GM23338 (cell line): ENCODE data around the gene FAM222A. TPM values are rescaled to one million over a fixed set of nuclear protein-coding genes. Genes with fewer than 3 reads are reported as not detected.
A peak's percentile ranks its signal among the peaks of the same experiment; 100 is the strongest.

Source experiments
- ATAC-seq: fragments of 200-7000 bp; cut with Tn5 transposase; 3 replicates; pipeline ENCODE4 v1.9.1; 2020
- DNase-seq: peaks from one replicate; pipeline ENCODE4 v3.0.0-alpha.2; 2015; ENCODE audit warnings: low spot score
- H2AFZ ChIP-seq: fragments of 200-600 bp; sonication (generic); 2 replicates; pipeline ENCODE4 v1.8.0; 2016; ENCODE audit warnings: antibody characterized with exemption, mild to moderate bottlenecking, moderate library complexity
- H3F3A ChIP-seq: fragments of 200-600 bp; sonication (generic); replicated peaks from 2 replicates; pipeline ENCODE4 v1.8.0; 2017; ENCODE audit warnings: antibody characterized with exemption, mixed run types, low read depth
- H3K27ac ChIP-seq: fragments of 200-600 bp; sonication (generic); 2 replicates; pipeline ENCODE4 v1.6.1; 2016; ENCODE audit warnings: low read depth
- H3K27me3 ChIP-seq: fragments of 200-600 bp; sonication (generic); 2 replicates; pipeline ENCODE4 v1.8.0; 2016; ENCODE audit warnings: mild to moderate bottlenecking, mixed run types, moderate library complexity; ENCODE audit not compliant: insufficient read depth
- H3K36me3 ChIP-seq: fragments of 200-600 bp; sonication (generic); 2 replicates; pipeline ENCODE4 v1.8.0; 2016; ENCODE audit warnings: mild to moderate bottlenecking; ENCODE audit not compliant: insufficient read depth
- H3K4me1 ChIP-seq: fragments of 200-600 bp; sonication (generic); 2 replicates; pipeline ENCODE4 v1.8.0; 2016; ENCODE audit warnings: mild to moderate bottlenecking, moderate library complexity; ENCODE audit not compliant: insufficient read depth
- H3K4me2 ChIP-seq: fragments of 200-600 bp; sonication (generic); 2 replicates; pipeline ENCODE4 v1.7.1; 2017; ENCODE audit warnings: mixed run types
- H3K4me3 ChIP-seq: fragments of 200-600 bp; sonication (generic); 2 replicates; pipeline ENCODE4 v1.6.1; 2016; ENCODE audit warnings: mixed run types
- H3K79me2 ChIP-seq: fragments of 200-600 bp; sonication (generic); replicated peaks from 2 replicates; pipeline ENCODE4 v1.8.0; 2017; ENCODE audit warnings: mild to moderate bottlenecking; ENCODE audit not compliant: insufficient read depth
- H3K9me2 ChIP-seq: fragments of 200-600 bp; sonication (generic); 2 replicates; pipeline ENCODE4 v1.8.0; 2017; ENCODE audit not compliant: insufficient read depth
- H4K20me1 ChIP-seq: fragments of 200-600 bp; sonication (generic); replicated peaks from 2 replicates; pipeline ENCODE4 v1.8.0; 2017; ENCODE audit warnings: mild to moderate bottlenecking; ENCODE audit not compliant: insufficient read depth
- H3K27ac Mint-ChIP-seq: 2 replicates; pipeline ENCODE4 v1.8.0; 2020; ENCODE audit warnings: inconsistent platforms, mild to moderate bottlenecking, moderate library complexity, mixed read lengths
- H3K27me3 Mint-ChIP-seq: 3 replicates; pipeline ENCODE4 v1.8.0; 2022; ENCODE audit warnings: low read depth, mild to moderate bottlenecking, moderate library complexity, mixed read lengths, inconsistent platforms; ENCODE audit not compliant: insufficient read depth, poor library complexity
- H3K36me3 Mint-ChIP-seq: 3 replicates; pipeline ENCODE4 v1.8.0; 2021; ENCODE audit warnings: low read depth, mild to moderate bottlenecking, inconsistent platforms, moderate library complexity, mixed read lengths
- H3K4me1 Mint-ChIP-seq: 3 replicates; pipeline ENCODE4 v1.8.0; 2020; ENCODE audit warnings: mild to moderate bottlenecking, inconsistent platforms, mixed read lengths
- H3K4me3 Mint-ChIP-seq: 3 replicates; pipeline ENCODE4 v1.8.0; 2021; ENCODE audit warnings: moderate library complexity, mild to moderate bottlenecking, inconsistent platforms, mixed read lengths
- H3K9me3 Mint-ChIP-seq: 3 replicates; pipeline ENCODE4 v1.8.0; 2020; ENCODE audit warnings: moderate library complexity, mild to moderate bottlenecking, inconsistent platforms, mixed read lengths
- CREB1 ChIP-seq: fragments of 250-450 bp; sonication (Bioruptor Pico); IDR thresholded peaks from 2 replicates; pipeline ENCODE4 v1.5.0; 2020; ENCODE audit warnings: low read depth, mild to moderate bottlenecking, moderate library complexity
- EZH2phosphoT487 ChIP-seq: fragments of 200-600 bp; sonication (generic); IDR thresholded peaks from one replicate; pipeline ENCODE4 v1.8.1; 2018; ENCODE audit warnings: antibody characterized with exemption; ENCODE audit not compliant: unreplicated experiment
- JUNB ChIP-seq: IDR thresholded peaks from one replicate; pipeline ENCODE4 v1.6.1; 2016; ENCODE audit warnings: antibody characterized with exemption; ENCODE audit not compliant: unreplicated experiment
- NANOG ChIP-seq: IDR thresholded peaks from 2 replicates; pipeline ENCODE4 v1.6.1; 2016; ENCODE audit warnings: antibody characterized with exemption, borderline replicate concordance
- POLR2AphosphoS5 ChIP-seq: IDR thresholded peaks from 2 replicates; pipeline ENCODE4 v1.6.1; 2016; ENCODE audit warnings: antibody characterized with exemption, low read depth
- REST ChIP-seq: IDR thresholded peaks from one replicate; pipeline ENCODE4 v1.6.1; 2018; ENCODE audit warnings: antibody characterized with exemption; ENCODE audit not compliant: unreplicated experiment
- STAT1 ChIP-seq: IDR thresholded peaks from one replicate; pipeline ENCODE4 v1.6.1; 2016; ENCODE audit warnings: antibody characterized with exemption; ENCODE audit not compliant: unreplicated experiment
- ZNF114 ChIP-seq: fragments of 250-450 bp; sonication (Bioruptor Pico); IDR thresholded peaks from 2 replicates; pipeline ENCODE4 v1.5.0; 2020; ENCODE audit warnings: mild to moderate bottlenecking, moderate library complexity
- ZNF331 ChIP-seq: fragments of 250-450 bp; sonication (Bioruptor Pico); IDR thresholded peaks from 2 replicates; pipeline ENCODE4 v1.5.0; 2020; ENCODE audit warnings: low read depth, mild to moderate bottlenecking, moderate library complexity
- polyA plus RNA-seq: library from polyadenylated mRNA; unstranded; fragments of >200 nt; fragmentation: Nextera tagmentation; extraction: Ambion mirVana; gene quantifications from 2 replicates; pipeline ENCODE4 v1.2.1, GENCODE V29; 2016
- total RNA-seq: library from RNA; depleted of rRNA; stranded (reverse); fragments of >200 nt; shearing (Covaris generic); gene quantifications from 2 replicates; pipeline ENCODE4 v1.2.3, GENCODE V29; 2014
- TF ChIP-seq, protein P1 (sequence below), 2 experiments: fragments of 200-600 bp in 1 of 2; sonication (generic) in 1 of 2; conservative IDR thresholded peaks; 2 replicates each; pipeline versions ENCODE4 v1.5.1 to v1.6.1; 2016 to 2017; ENCODE audit warnings: antibody characterized with exemption in 2 of 2, low read depth in 2 of 2, mild to moderate bottlenecking in 2 of 2, moderate library complexity in 1 of 2
- TF ChIP-seq, protein P2 (sequence below): fragments of 250-450 bp; sonication (Bioruptor Pico); IDR thresholded peaks from 2 replicates; pipeline ENCODE4 v1.5.0; 2020; ENCODE audit warnings: mild to moderate bottlenecking, moderate library complexity

FAM222A gene
- total and polyA plus RNA-seq, 2 experiments from 2014 or later, result 0.78 to 2.1 TPM

- H3K9me2 ChIP-seq, result no peaks in the 10 kb centered on the region
- H3K27ac ChIP-seq, result no peak overlapping the region
- H3K9me3 Mint-ChIP-seq, result no peaks in the 10 kb centered on the region
- H3K27me3 Mint-ChIP-seq, result peaks cover 32% of the 10 kb centered on the region
- H3K36me3 Mint-ChIP-seq, result no peaks in the 10 kb centered on the region
- H3K79me2 ChIP-seq, result no peaks in the 10 kb centered on the region
- no peak overlapping the region for H3K27ac Mint-ChIP-seq
- no peak for DNase-seq
- peaks cover 6% of the 10 kb centered on the region; the same call in 1 of the 2 replicates for H3F3A ChIP-seq
- TF ChIP-seq, protein P1, sequence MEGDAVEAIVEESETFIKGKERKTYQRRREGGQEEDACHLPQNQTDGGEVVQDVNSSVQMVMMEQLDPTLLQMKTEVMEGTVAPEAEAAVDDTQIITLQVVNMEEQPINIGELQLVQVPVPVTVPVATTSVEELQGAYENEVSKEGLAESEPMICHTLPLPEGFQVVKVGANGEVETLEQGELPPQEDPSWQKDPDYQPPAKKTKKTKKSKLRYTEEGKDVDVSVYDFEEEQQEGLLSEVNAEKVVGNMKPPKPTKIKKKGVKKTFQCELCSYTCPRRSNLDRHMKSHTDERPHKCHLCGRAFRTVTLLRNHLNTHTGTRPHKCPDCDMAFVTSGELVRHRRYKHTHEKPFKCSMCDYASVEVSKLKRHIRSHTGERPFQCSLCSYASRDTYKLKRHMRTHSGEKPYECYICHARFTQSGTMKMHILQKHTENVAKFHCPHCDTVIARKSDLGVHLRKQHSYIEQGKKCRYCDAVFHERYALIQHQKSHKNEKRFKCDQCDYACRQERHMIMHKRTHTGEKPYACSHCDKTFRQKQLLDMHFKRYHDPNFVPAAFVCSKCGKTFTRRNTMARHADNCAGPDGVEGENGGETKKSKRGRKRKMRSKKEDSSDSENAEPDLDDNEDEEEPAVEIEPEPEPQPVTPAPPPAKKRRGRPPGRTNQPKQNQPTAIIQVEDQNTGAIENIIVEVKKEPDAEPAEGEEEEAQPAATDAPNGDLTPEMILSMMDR (conservative IDR thresholded peaks at IDR 0.05; ENCODE audit: low read depth in 2 of 2), result no peak
- no peak for TF ChIP-seq EZH2phosphoT487
- TF ChIP-seq, protein P2, sequence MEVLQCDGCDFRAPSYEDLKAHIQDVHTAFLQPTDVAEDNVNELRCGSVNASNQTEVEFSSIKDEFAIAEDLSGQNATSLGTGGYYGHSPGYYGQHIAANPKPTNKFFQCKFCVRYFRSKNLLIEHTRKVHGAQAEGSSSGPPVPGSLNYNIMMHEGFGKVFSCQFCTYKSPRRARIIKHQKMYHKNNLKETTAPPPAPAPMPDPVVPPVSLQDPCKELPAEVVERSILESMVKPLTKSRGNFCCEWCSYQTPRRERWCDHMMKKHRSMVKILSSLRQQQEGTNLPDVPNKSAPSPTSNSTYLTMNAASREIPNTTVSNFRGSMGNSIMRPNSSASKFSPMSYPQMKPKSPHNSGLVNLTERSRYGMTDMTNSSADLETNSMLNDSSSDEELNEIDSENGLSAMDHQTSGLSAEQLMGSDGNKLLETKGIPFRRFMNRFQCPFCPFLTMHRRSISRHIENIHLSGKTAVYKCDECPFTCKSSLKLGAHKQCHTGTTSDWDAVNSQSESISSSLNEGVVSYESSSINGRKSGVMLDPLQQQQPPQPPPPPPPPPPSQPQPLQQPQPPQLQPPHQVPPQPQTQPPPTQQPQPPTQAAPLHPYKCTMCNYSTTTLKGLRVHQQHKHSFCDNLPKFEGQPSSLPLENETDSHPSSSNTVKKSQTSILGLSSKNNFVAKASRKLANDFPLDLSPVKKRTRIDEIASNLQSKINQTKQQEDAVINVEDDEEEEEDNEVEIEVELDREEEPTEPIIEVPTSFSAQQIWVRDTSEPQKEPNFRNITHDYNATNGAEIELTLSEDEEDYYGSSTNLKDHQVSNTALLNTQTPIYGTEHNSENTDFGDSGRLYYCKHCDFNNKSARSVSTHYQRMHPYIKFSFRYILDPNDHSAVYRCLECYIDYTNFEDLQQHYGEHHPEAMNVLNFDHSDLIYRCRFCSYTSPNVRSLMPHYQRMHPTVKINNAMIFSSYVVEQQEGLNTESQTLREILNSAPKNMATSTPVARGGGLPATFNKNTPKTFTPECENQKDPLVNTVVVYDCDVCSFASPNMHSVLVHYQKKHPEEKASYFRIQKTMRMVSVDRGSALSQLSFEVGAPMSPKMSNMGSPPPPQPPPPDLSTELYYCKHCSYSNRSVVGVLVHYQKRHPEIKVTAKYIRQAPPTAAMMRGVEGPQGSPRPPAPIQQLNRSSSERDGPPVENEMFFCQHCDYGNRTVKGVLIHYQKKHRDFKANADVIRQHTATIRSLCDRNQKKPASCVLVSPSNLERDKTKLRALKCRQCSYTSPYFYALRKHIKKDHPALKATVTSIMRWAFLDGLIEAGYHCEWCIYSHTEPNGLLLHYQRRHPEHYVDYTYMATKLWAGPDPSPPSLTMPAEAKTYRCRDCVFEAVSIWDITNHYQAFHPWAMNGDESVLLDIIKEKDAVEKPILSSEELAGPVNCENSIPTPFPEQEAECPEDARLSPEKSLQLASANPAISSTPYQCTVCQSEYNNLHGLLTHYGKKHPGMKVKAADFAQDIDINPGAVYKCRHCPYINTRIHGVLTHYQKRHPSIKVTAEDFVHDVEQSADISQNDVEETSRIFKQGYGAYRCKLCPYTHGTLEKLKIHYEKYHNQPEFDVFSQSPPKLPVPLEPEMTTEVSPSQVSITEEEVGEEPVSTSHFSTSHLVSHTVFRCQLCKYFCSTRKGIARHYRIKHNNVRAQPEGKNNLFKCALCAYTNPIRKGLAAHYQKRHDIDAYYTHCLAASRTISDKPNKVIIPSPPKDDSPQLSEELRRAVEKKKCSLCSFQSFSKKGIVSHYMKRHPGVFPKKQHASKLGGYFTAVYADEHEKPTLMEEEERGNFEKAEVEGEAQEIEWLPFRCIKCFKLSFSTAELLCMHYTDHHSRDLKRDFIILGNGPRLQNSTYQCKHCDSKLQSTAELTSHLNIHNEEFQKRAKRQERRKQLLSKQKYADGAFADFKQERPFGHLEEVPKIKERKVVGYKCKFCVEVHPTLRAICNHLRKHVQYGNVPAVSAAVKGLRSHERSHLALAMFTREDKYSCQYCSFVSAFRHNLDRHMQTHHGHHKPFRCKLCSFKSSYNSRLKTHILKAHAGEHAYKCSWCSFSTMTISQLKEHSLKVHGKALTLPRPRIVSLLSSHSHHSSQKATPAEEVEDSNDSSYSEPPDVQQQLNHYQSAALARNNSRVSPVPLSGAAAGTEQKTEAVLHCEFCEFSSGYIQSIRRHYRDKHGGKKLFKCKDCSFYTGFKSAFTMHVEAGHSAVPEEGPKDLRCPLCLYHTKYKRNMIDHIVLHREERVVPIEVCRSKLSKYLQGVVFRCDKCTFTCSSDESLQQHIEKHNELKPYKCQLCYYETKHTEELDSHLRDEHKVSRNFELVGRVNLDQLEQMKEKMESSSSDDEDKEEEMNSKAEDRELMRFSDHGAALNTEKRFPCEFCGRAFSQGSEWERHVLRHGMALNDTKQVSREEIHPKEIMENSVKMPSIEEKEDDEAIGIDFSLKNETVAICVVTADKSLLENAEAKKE (CRISPR knock-in tag), result no peak
- no peak for TF ChIP-seq JUNB
- no peak for TF ChIP-seq REST
- TF ChIP-seq STAT1, result no peak
- no peak for TF ChIP-seq ZNF114 (CRISPR knock-in tag)
- TF ChIP-seq CREB1, result no peak
- TF ChIP-seq ZNF331, result no peak
- TF ChIP-seq POLR2AphosphoS5, result no peak
- TF ChIP-seq NANOG, result no peak
- H3K27me3 ChIP-seq, result peaks cover 37% of the 10 kb centered on the region
- no peaks in the 10 kb centered on the region for H3K36me3 ChIP-seq
- no peak overlapping the region for H2AFZ ChIP-seq
- no peak overlapping the region for H3K4me2 ChIP-seq
- no peak overlapping the region for H3K4me3 Mint-ChIP-seq
- ATAC-seq, result peak; percentile 11; the same call in 2 of the 3 replicates
- H4K20me1 ChIP-seq, result peaks cover under 1% of the 10 kb centered on the region; the same call in 1 of the 2 replicates
- peaks cover 36% of the 10 kb centered on the region for H3K4me1 Mint-ChIP-seq
- no peak overlapping the region for H3K4me3 ChIP-seq
- peaks cover 13% of the 10 kb centered on the region; the same call in 1 of the 2 replicates for H3K4me1 ChIP-seq
These were observed 6.7 kb downstream of the FAM222A start for GRCh38 chr12:109720152-109720856.
